Large intestine (tissue), 3 donors: Measurements from ENCODE around the gene WWOX. TPM values are rescaled to one million over a fixed set of nuclear protein-coding genes. Genes with fewer than 3 reads are reported as not detected.

ENCODE experiments used
- DNase-seq, 2 donors: peaks; one replicate each; pipeline versions ENCODE4 v3.0.0 to v3.0.0-alpha.2; 2013
- H3K27ac ChIP-seq: one replicate; pipeline ENCODE4 v1.5.1; 2013; ENCODE audit warnings: low read length
- H3K27me3 ChIP-seq: 2 replicates; pipeline ENCODE4 v1.6.1; 2013; ENCODE audit warnings: low read length; ENCODE audit not compliant: control insufficient read depth, insufficient read depth
- H3K36me3 ChIP-seq: 2 replicates; pipeline ENCODE4 v1.6.1; 2013; ENCODE audit warnings: low read length; ENCODE audit not compliant: control insufficient read depth, insufficient read depth
- H3K4me1 ChIP-seq: one replicate; pipeline ENCODE4 v1.6.1; 2013; ENCODE audit warnings: low read length; ENCODE audit not compliant: control insufficient read depth, insufficient read depth
- H3K4me3 ChIP-seq: one replicate; pipeline ENCODE4 v1.5.1; 2013; ENCODE audit warnings: low read length
- H3K9me3 ChIP-seq: one replicate; pipeline ENCODE4 v1.6.1; 2013; ENCODE audit warnings: mild to moderate bottlenecking, low read depth, low read length, moderate library complexity; ENCODE audit not compliant: control insufficient read depth
- WGBS: methylation state at CpG from one replicate; pipeline ENCODE4 v1.1.5; 2013; ENCODE audit warnings: low lambda C conversion rate; ENCODE audit not compliant: insufficient coverage; 5-methylcytosine and 5-hydroxymethylcytosine counted together
- polyA plus RNA-seq: library from polyadenylated mRNA; unstranded; fragments of 120-200 nt; gene quantifications from one replicate; pipeline ENCODE4 v1.2.1, GENCODE V29; 2013

Gene WWOX
- polyA plus RNA-seq, 1 donor, result 16.2 TPM

DNA sequence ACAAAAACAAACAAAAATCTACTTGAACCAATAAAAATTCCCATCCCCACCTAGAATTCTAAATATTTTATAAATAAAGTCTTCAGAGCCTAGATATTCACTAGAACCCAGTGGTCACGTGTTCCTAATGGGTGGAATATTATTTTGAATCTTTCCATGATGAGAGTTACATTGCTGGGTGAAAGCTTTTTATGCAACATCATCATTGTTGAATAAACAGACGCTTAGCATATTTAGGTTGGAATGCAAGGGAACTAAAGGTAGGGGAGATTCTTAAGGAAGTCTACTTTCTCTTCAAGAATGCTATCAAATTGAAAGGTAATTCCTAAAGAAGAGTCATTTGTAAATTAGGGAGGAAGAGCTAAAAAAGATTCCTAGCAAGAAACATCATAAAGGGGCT is 723.1 kb downstream of the WWOX start:
- H3K9me3 ChIP-seq, result no peaks in the 10 kb centered on the region
- no peak overlapping the region for H3K4me3 ChIP-seq
- WGBS, result 86% methylated on average over 1 of the region's 2 CpGs
- DNase-seq, result no peak
- peaks cover 3% of the 10 kb centered on the region for H3K4me1 ChIP-seq
- H3K27me3 ChIP-seq, result no peaks in the 10 kb centered on the region
- no peak overlapping the region for H3K27ac ChIP-seq
- H3K36me3 ChIP-seq, result no peaks in the 10 kb centered on the region

- no peak for DNase-seq
- no CpG with 5 or more reads among the region's 6 CpGs for WGBS
Observed at GRCh38 chr16:78823027-78823426, 723.6 kb downstream of the WWOX start.

DNA sequence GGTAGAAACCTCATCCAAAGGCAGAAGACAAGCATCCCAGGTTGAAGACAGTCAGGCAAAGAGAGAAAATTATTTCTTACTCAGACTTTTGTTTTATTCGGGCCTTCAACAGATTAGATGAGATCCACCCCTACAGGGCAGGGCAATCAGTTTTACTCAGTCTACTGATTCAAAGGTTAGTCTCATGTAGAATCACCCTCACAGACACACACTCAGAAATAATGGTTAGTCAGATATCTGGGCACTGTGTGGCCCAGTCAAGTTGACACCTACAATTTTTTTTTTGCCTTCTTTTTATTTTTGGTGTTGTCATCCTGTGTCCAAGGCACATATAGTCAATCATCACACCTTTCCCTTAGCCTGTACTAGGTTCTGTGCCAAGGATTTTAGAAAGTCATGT is 729.8 kb downstream of the WWOX start:
- no CpG with 5 or more reads among the region's 1 CpG for WGBS
- H3K36me3 ChIP-seq, result no peaks in the 10 kb centered on the region
- H3K4me1 ChIP-seq, result no peaks in the 10 kb centered on the region

More at GRCh38 chr16:78823027-78823426, 723.6 kb downstream of the WWOX start:
- no peaks in the 10 kb centered on the region for H3K9me3 ChIP-seq
- peaks cover 3% of the 10 kb centered on the region for H3K4me1 ChIP-seq
- H3K36me3 ChIP-seq, result no peaks in the 10 kb centered on the region
- no peak overlapping the region for H3K4me3 ChIP-seq
- H3K27ac ChIP-seq, result no peak overlapping the region
- no peaks in the 10 kb centered on the region for H3K27me3 ChIP-seq

DNA sequence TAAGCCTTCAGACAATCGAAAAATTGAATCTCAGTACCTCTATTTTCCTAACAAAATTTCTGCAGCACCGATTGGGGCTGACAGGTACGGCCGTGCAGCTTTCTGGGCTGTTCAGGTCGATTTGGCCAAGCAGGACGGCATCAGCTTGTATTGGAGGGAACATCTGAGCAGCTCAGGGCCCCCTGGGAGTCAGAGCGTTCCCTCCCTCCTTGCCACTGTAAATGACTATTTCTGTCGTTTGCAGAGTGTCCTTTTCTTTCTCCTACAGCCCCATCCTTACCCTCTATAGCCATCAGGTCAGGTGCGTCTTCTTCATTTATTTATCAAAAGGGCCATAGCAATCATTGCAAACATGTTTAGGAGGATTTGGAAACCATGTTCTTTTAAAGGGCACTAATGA is 731.1 kb downstream of the WWOX start:
- no peak for DNase-seq
- Histone ChIP-seq H3K9me3 (no peaks in the 10 kb centered on the region), H3K4me1 (no peaks in the 10 kb centered on the region), H3K27ac (no peak overlapping the region), H3K27me3 (no peaks in the 10 kb centered on the region), H3K4me3 (no peak overlapping the region), H3K36me3 (no peaks in the 10 kb centered on the region)
- 20% methylated on average over 1 of the region's 9 CpGs for WGBS

More for the DNA sequence above, 729.8 kb downstream of the WWOX start:
- Histone ChIP-seq H3K4me3 (no peak overlapping the region), H3K27ac (no peak overlapping the region), H3K9me3 (no peaks in the 10 kb centered on the region), H3K27me3 (no peaks in the 10 kb centered on the region)
- no peak for DNase-seq

GRCh38 chr16:78832100-78832499 is 732.6 kb downstream of the WWOX start:
- no peaks in the 10 kb centered on the region for H3K9me3 ChIP-seq
- no peak overlapping the region for H3K27ac ChIP-seq
- H3K36me3 ChIP-seq, result no peaks in the 10 kb centered on the region
- DNase-seq, result no peak
- H3K4me1 ChIP-seq, result peaks cover 4% of the 10 kb centered on the region
- WGBS, result no CpG with 5 or more reads among the region's 2 CpGs
- no peaks in the 10 kb centered on the region for H3K27me3 ChIP-seq
- H3K4me3 ChIP-seq, result no peak overlapping the region

- Histone ChIP-seq H3K4me1 (peaks cover 4% of the 10 kb centered on the region), H3K4me3 (no peak overlapping the region), H3K27me3 (no peaks in the 10 kb centered on the region), H3K36me3 (no peaks in the 10 kb centered on the region), H3K27ac (no peak overlapping the region), H3K9me3 (no peaks in the 10 kb centered on the region)
- DNase-seq, result peak; percentile 23 to 73
- WGBS, result 58% methylated on average over 2 of the region's 8 CpGs
Observed at GRCh38 chr16:78836802-78837491, 737.5 kb downstream of the WWOX start.

- Histone ChIP-seq H3K4me3 (no peak overlapping the region), H3K27ac (no peak overlapping the region), H3K4me1 (peaks cover 4% of the 10 kb centered on the region), H3K9me3 (no peaks in the 10 kb centered on the region), H3K27me3 (no peaks in the 10 kb centered on the region), H3K36me3 (no peaks in the 10 kb centered on the region)
- DNase-seq, result no peak
Observed at GRCh38 chr16:78837706-78838105, 738.3 kb downstream of the WWOX start.

DNA sequence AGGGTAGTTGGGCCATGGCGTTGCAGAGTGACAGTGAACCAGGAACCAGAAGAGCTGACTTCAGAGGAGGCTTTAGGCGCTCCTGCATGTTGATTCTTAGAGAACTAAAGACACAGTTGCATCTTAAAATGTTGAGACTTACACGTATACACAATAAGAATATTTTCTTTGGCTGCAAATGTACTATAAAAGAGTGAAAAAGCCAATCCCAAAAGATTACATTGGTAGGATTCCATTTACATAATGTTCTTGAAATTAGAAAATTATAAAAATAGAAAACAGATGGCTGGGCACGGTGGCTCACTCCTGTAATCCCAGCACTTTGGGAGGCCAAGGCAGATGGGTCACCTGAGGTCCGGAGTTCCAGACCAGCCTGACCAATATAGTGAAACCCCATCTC is 738.8 kb downstream of the WWOX start:
- Histone ChIP-seq H3K27me3 (no peaks in the 10 kb centered on the region), H3K27ac (no peak overlapping the region), H3K36me3 (no peaks in the 10 kb centered on the region), H3K4me1 (peaks cover 4% of the 10 kb centered on the region), H3K4me3 (no peak overlapping the region), H3K9me3 (no peaks in the 10 kb centered on the region)
- WGBS, result 100% methylated on average over 2 of the region's 5 CpGs
- no peak for DNase-seq

- Histone ChIP-seq H3K9me3 (no peaks in the 10 kb centered on the region), H3K4me1 (no peaks in the 10 kb centered on the region), H3K27ac (no peak overlapping the region), H3K36me3 (no peaks in the 10 kb centered on the region), H3K4me3 (no peak overlapping the region), H3K27me3 (no peaks in the 10 kb centered on the region)
- WGBS, result 60% methylated on average over 1 of the region's 4 CpGs
- no peak for DNase-seq
Observed at GRCh38 chr16:78842950-78843349, 743.5 kb downstream of the WWOX start.

DNA sequence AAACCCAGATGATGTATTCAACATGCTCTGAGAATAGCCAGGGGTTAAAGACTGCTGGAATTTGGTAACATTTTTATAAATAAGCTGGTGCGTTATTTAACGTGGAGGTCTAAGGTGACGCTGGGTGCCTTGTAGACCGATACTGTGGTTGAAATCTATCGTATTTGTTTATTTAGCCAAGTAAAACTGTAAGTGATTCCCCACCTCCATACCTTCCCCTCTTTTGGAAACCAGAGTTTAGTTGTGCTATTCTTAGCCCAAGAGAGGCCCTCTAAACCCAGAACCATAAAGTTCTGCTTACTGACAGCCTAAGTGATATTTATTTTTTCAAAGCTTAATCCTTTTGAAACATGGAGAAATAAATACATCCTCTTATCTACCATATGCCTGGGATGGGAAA is 744.5 kb downstream of the WWOX start:
- H3K27ac ChIP-seq, result no peak overlapping the region
- no peaks in the 10 kb centered on the region for H3K27me3 ChIP-seq
- H3K9me3 ChIP-seq, result no peaks in the 10 kb centered on the region
- WGBS, result no CpG with 5 or more reads among the region's 5 CpGs
- no peak for DNase-seq
- H3K4me3 ChIP-seq, result no peak overlapping the region
- H3K36me3 ChIP-seq, result no peaks in the 10 kb centered on the region
- H3K4me1 ChIP-seq, result no peaks in the 10 kb centered on the region

GRCh38 chr16:78844682-78845081 is 745.2 kb downstream of the WWOX start:
- DNase-seq, result no peak
- WGBS, result 74% methylated on average over 4 of the region's 7 CpGs

More at GRCh38 chr16:78844682-78845081, 745.2 kb downstream of the WWOX start:
- Histone ChIP-seq H3K4me3 (no peak overlapping the region), H3K9me3 (no peaks in the 10 kb centered on the region), H3K27ac (no peak overlapping the region), H3K36me3 (no peaks in the 10 kb centered on the region), H3K27me3 (no peaks in the 10 kb centered on the region), H3K4me1 (no peaks in the 10 kb centered on the region)
